Frontal cortex (tissue), 4 donors: Measurements from ENCODE around the gene TRIO. TPM values are rescaled to one million over a fixed set of nuclear protein-coding genes. Genes with fewer than 3 reads are reported as not detected.
"Not testable (repeated sequence)": the region's sequence is repeated elsewhere in the genome, so short reads cannot be mapped to it uniquely, and the experiment has no call there.

Source experiments
- DNase-seq, 2 donors: peaks; one replicate each; pipeline ENCODE4 v3.0.0; 2012; ENCODE audit warnings: low spot score in 2 of 2
- FAIRE-seq: peaks from 2 replicates; lab custom pipeline; 2012; peaks lifted over from hg19 to GRCh38; lab: Jason Lieb, UNC
- total RNA-seq: library from RNA; depleted of rRNA; stranded (reverse); fragments of >200 nt; gene quantifications from one replicate; pipeline ENCODE4 v1.2.3, GENCODE V29; 2014
- donor health status: control.
- donor health status: control.
- donor health status: control.

TRIO gene
- total RNA-seq, 1 donor from 2014 or later, result 310 TPM

DNA sequence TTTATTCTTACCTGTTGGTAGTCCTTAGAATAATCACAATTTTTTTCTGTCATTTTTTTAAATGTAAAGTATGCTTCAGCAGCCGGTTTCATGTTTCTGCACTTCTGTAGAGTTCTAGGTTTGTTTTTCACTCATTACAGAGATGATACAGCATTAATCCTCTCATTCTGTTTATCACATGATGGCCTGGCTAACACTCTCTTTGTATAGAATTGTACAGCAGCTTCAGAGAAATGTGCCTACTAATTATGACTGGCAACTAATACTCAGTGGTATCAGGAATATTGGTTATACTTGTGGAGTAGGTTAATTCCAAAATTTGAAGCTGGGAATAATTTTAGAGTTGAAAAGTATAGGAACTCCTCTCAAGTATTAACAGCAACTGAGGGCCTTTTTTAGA, 245.6 kb downstream of the TRIO start:
- no peak for DNase-seq
- no peak for FAIRE-seq

DNA sequence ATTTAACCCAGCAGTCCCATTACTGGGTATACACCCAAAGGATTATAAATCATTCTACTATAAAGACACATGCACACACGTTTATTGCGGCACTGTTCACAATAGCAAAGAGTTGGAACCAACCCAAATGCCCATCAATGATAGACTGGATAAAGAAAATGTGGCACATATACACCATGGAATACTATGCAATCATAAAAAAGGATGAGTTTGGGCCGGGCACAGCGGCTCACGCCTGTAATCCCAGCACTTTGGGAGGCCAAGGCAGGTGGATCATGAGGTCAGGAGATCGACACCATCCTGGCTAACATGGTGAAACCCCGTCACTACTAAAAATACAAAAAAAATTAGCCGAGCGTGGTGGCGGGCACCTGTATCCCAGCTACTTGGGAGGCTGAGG, 249.4 kb downstream of the TRIO start:
- not testable (repeated sequence) for FAIRE-seq, DNase-seq

- FAIRE-seq (no peak), DNase-seq (no peak)
Observed at GRCh38 chr5:14394365-14394764, 251.2 kb downstream of the TRIO start.

- FAIRE-seq (no peak), DNase-seq (no peak)
Observed at GRCh38 chr5:14395411-14395810, 252.3 kb downstream of the TRIO start.

GRCh38 chr5:14396066-14396465, 252.9 kb downstream of the TRIO start:
- no peak for DNase-seq
- FAIRE-seq, result no peak

DNA sequence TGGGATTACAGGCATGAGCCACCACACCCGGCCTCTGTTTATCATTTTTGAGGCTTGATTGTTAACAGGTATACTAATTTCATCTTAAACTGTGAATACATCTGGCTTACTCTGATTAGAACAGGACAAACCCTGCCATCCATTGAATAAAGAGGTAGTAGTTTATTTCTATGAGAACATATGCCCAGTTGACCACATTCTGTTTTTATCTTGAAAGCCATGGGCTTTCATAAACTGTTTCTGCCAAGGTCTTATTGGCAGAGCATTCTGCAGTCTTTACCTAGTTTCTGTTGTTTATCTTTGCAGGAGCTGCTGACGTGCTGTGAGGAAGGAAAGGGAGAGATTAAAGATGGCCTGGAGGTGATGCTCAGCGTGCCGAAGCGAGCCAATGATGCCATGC, 253.6 kb downstream of the TRIO start:
- DNase-seq, result no peak
- no peak for FAIRE-seq

GRCh38 chr5:14397717-14398116, 254.6 kb downstream of the TRIO start:
- DNase-seq (no peak), FAIRE-seq (no peak)

DNA sequence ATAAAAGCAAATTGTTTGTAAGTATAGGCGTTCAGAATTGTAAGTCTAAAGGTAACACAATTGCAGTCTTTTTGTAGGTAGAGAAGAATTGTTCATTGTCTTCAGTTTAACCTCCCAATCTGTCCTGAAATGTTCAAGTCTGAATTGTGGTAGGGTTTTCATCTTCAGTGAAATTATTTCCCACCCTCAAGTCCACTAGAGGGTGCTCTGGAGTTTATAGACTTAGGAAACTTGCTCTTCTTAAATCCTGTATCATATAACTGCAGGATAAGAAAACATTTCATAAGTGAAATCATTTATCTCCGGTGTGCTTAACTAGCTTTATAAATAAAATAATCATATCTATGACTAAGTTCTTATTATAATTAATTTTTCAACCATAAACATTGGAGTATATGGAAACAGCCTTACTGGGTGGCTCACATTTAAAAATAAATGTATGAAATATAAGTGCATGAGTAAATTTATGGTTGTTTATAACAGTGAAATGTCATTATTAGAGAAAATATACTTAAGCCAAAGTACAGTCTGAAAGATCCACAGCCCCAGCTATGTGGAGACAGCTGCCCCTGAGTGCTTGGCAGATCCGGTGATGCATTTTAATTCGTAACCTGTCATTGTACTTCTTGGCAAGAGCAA, 256.0 kb downstream of the TRIO start:
- FAIRE-seq (peak; percentile 13), DNase-seq (peak; percentile 24 to 38)

DNA sequence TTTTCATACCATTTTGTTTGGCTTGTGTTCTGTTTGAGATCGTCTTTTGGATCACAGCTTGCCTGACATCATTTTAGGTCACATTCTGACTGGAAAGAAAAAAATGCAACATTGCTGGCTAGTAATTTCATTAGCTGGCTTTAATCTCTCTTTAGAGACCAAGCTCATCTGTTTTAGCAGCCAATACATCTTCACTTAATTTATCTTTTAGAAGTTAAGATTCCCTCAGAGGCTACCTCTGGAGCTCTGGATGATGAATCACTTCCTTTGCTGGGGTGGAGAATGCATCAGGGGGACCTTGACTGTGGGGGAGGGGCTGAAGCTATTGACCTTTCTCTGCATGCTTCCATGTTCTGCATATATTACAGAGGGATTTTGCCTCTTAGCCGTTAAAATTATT, 256.9 kb downstream of the TRIO start:
- DNase-seq, result no peak
- no peak for FAIRE-seq

GRCh38 chr5:14400611-14401010, 257.5 kb downstream of the TRIO start:
- no peak for FAIRE-seq

GRCh38 chr5:14401639-14402038, 258.5 kb downstream of the TRIO start:
- FAIRE-seq (no peak), DNase-seq (no peak)

More at GRCh38 chr5:14400611-14401010, 257.5 kb downstream of the TRIO start:
- no peak for DNase-seq

DNA sequence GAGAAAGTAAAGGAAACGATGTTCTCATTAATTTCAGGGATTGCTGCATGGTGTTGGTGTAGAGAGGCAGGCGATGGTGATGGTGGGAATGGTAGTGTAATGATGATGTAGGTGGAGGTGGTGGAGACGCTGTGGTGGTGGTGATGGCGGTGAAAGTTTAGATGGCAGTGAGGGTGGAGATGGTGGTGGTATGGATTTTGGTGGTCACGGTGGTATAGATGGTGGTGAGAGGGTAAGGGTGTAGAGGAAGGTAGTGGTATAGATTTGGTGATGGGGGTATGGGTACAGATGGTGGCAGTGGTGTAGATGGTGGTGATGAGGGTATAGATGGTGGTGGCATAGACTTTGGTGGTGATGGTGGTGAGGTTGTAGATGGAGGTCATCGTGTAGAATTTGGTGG, 259.3 kb downstream of the TRIO start:
- no peak for FAIRE-seq
- no peak for DNase-seq

GRCh38 chr5:14404780-14405179, 261.6 kb downstream of the TRIO start:
- FAIRE-seq, result no peak

GRCh38 chr5:14405267-14405666, 262.1 kb downstream of the TRIO start:
- no peak for DNase-seq
- FAIRE-seq, result no peak

More at GRCh38 chr5:14404780-14405179, 261.6 kb downstream of the TRIO start:
- DNase-seq, result no peak

DNA sequence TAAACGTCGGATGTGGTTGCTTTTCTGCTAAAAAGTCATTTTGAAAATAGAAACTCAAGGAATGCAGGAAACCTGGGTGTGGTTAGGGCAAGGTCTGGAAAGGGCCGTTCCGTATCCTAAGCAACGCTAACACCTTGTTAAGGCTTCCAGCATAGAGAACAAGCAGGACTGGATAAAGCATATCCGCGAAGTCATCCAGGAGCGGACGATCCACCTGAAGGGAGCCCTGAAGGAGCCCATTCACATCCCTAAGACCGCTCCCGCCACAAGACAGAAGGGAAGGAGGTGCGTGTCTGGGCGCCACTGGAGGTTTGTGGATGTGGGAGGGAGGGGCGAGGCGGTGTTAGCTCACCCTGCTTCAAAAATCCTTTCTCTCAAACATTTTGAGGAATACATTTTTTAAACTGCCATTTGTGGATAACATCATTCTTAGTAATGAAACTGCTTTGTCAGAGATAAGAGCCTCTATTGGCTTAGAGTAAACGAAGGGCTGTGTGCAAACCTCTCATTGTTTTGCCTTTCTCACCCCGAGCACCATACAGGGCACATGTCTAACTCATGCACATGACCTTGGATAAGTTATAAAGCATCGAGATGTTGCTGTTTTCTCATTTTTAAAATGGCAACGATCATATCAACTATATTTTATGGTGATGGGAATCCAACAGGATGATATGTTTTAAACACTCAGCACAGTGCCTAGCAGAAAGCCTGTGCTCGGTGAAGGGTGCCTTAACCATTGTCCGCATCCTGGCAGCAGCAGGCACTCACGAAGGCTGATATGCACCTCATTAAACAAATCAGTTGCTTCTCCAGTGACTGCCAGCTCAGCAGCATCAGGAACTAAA, 262.8 kb downstream of the TRIO start:
- FAIRE-seq (no peak), DNase-seq (no peak)

GRCh38 chr5:14406554-14406849, 263.4 kb downstream of the TRIO start:
- DNase-seq, result no peak
- no peak for FAIRE-seq

DNA sequence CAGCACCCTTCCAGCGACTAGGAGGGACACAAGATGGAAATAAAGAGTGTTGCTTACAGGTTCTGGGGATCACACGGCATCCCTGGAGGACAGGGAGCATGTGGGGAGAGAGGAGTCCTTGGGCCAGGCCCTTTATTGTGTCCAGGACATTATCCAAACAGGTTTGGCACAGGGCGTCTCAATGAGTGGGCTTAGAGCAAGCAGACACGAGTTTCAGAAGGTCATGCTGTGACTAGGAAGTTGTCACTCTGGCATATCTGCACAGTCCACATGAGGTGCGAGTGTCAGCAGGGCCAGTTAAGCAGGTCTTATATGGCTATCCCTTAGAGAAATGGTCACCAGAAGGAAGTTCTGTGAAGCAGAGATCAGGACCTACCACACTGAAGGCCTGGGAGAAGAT, 263.9 kb downstream of the TRIO start:
- no peak for FAIRE-seq
- DNase-seq, result no peak

- FAIRE-seq (no peak), DNase-seq (no peak)
Observed at GRCh38 chr5:14407746-14408175, 264.6 kb downstream of the TRIO start.

DNA sequence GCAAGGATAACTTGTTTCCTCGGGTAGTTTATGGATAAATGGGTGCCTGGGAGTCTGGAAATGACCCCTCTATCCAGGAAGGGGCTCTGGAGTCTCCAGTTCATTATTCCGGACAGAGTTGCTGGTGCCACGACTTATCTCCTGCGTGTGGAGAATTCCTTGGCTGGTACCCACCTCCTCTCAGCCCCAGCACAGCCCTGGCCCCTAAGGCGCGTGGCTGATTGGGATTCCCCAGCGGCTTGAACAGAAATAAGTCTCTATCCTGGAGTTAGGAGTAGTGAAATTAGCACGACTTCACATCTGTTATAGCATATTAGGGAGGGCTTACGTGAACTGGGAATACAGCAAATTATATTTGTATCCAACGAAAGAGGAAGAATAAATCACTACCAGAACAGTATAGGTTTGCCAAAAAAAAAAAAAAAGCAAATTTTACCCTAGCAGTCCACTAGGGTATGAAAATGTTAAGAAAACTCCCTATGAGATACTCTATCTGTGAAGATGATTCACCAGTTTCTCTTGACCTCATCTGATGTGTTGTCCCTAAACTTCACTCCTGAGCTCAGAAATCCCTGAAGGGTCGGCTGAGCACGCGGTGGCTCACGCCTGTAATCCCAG, 265.9 kb downstream of the TRIO start:
- no peak for DNase-seq
- no peak for FAIRE-seq

- FAIRE-seq, result no peak
- DNase-seq, result no peak
Observed at GRCh38 chr5:14410068-14410393, 266.9 kb downstream of the TRIO start.
